SIG-M5 treated with dmso at 0.1 percent for 504 hours (cell line): Measurements from ENCODE around the gene STAMBP.
"Not testable (repeated sequence)": the region's sequence is repeated elsewhere in the genome, so short reads cannot be mapped to it uniquely, and the experiment has no call there.

Experiments used
- DNase-seq: peaks from one replicate; lab custom pipeline; 2025; ENCODE audit not compliant: unreplicated experiment; lab: John Stamatoyannopoulos, UW

STAMBP gene

DNA sequence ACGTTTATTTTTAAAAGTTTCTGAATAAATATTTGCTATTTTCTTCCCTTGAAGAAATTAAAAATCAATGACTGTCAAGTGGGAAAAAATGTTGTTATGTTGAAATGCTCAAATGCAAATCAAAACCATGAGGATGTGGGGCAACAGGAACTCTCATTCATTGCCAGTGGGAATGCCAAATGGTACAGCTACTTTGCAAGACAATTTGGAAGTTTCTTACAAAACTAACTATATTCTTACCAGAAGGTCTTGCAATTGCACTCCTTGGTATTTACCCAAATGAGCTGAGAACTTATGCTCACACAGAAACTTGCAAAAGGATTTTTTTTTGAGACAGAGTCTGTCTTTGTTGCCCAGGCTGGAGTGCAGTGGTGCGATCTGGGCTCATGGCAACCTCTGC is 56.6 kb downstream of the STAMBP start:
- no peak for DNase-seq

GRCh38 chr2:73886357-73886756 is 57.6 kb downstream of the STAMBP start:
- DNase-seq: no peak

DNA sequence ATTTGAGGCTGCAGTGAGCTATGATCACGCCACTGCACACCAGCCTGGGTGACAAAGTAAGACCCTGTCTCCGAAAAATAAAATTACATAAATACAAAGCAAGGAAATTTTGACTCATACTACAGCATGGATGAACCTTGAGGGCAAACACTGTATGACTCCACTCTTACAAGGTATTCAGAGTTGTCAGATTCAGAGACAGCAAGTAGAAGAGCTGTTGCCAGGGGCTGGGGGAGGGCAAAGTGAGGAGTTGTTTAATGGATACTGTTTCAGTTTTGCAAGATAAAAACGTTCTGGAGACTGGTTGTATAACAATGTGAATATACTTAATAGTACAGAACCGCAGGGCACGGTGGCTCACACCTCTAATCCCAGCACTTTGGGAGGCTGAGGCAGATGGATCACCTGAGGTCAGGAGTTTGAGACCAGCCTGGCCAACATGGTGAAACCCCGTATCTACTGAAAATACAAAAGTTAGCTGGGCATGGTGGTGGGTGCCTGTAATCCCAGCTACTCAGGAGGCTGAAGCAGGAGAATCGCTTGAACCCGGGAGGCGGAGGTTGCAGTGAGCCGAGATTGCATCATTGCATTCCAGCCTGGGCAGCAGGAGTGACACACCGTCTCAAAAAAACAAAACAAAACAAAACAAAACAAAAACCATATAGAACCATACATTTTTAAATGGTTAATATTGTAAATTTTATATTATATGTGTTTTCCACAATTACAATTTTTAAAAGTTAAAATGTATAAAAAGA is 59.0 kb downstream of the STAMBP start:
- DNase-seq: not testable (repeated sequence)

DNA sequence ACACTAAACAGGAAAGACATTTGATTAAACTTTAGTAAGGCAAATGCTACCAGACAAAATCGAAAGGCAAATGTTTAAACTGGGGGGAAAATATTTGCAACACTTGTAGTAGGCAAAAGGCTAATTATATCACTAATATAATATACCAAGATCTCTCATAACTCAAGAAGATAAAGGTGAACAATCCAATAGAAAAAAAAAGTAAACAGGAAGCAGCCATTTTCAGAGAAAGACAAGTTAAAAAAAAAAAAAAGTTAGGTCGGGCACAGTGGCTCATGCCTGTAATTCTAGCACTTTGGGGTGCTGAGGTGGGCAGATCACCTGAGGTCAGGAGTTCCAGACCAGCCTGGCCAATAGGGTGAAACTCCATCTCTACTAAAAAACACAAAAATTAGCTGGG is 59.6 kb downstream of the STAMBP start:
- no peak for DNase-seq

DNA sequence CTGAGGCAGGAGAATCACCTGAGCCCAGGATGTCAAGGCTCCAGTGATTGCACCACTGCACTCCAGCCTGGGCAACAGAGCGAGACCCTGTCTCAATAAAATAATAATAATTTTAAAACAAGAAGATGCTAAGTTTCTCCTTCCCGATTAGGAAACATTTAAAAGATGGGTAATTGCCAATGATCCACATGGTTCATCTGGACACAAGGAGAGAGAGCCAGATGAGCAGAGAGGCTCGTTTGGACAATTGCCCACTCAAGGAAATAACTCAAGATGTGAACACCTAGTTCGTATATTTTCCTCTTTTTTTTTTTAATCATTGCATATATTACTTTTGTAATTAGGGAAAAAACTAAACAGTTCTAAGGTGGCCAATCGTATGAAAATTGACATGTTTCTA is 60.4 kb downstream of the STAMBP start:
- no peak for DNase-seq

DNA sequence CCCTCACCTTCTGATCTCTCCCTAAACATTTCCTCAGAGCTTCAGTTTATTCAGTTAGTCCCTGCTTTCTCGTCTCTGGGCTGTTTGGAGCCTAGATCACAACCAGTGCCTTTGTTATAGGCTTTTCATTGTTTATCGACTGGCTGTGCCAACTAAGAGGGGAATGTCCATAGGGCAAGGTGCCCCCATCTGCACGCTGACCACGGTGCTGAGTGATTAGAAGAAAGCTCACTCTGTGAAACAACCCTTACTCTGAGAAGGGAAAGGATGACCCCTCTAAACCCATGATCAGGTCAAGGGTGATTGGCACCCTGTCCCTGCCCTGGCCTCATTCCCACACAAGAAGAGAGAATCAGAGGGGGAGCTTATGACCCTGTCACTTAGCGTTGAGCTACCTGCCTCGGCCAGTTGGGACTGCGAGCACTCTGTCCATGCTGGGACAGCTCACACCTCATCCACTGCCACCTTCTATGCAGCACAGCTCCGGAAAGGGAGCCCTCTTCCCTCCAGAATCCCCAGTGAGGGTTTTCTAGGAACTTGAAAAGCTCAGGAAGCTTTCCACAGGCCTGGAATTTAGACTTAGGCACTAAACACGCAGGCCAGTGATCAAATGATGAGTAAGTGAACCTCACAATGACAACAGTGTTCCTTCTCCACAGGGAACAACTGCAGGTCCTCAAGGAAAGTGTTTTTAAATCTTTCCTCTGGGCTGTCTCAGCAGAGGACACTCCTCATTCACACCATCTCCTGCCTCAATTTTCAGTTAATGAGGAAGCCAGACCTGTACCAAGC is 61.7 kb downstream of the STAMBP start:
- no peak for DNase-seq

DNA sequence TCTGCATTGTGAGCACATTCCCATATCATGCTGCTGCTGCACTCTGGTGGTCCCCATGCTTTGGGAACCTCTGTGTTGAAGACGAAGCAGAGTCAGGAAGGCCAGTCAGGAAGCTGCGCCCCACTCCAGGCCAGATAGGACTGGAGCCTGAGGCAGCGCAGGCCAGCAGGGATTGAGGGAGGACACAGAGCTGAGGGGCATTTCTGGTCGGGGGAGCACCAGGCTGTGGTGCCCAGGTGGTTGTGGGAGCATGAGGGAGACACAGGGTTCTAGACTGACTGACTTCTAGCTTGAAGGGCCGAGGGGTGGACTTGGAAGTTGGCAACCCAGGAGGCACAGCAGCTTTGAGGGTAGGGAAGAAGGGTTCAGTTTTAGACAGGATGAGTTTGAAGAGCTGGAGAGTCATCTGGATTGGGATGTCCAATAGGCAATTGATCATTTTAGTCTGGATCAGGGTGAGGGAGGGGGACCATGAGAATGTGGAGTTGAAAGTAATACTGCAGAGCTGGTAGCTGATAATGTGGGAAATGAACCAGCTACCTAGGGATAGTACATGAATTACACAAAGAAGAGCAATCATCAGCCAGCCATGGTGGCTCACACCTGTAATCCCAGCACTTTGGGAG is 62.6 kb downstream of the STAMBP start:
- DNase-seq: no peak

GRCh38 chr2:73892631-73893329 is 64.0 kb downstream of the STAMBP start, which contains the start of gene ACTG2:
TSS of gene ACTG2 (plus strand) at chr2:73893008. CDS start at chr2:73901312, 8,304 bp downstream.
- DNase-seq: no peak

GRCh38 chr2:73893764-73894474 is 65.2 kb downstream of the STAMBP start:
- no peak for DNase-seq

GRCh38 chr2:73894475-73894850 is 65.7 kb downstream of the STAMBP start:
- DNase-seq: no peak

DNA sequence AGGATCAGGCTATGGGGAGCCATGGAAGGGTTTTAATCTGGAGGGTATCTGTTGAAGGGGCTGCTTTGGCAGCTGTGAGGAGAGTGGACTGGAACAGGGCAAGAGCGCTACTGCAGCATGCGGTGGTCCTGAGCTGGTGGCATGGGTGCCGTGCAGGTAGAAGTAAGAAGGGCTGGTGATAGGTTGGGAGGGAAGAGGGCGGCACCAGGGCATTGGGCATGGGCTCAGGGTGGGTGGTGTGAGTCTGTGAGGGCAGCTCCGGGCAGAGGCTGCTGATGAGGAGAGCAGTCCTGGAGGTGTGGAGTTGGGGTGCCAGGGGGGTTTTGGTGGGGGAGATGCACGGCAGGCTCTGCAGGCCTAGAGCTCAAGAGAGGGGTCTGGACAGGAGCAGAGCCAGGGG is 66.1 kb downstream of the STAMBP start:
- no peak for DNase-seq

- DNase-seq: no peak
Measured at GRCh38 chr2:73895473-73895872, 66.7 kb downstream of the STAMBP start.

DNA sequence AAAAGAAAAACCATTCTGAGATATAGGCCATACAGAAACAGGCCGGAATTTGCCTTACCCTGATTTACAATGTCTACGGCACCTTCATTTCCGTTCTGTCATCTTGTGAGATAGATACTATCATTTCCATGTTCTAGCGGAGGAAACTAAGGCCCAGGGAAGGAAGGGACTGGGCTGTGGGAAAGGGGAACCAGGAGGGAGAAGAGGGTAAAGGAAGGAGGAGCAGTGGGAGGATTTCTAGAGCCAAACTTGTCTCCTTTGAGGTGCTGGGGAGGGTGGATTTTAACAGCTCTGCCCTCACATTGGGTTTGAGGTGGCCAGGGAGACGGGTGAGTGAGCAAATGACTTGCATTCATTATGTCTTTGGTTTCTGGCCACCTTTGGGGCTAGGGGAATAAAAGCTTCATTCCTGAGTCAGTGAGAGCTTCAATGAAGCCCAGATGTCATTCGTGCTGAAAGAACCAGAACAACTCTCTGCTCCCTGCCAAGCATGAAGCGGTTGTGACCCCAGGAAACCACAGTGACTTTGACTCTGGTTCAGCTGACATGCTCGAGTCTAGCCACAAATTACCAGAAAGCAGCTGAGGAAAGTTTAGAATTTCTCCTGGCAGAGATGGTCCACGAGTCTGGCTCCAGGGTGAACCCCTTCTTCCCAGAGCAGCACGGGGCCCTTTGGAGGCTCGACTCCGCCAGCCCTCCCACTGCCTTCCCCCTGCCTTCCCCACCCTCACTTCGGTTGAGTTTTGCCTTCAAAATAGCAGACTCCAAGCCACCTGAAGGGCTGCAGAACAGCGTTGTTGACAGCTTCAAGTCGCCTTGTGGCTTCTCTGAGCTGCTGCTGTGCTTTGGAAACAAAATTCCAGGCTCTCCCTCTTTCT is 67.8 kb downstream of the STAMBP start:
- DNase-seq: no peak

- DNase-seq: no peak
Measured at GRCh38 chr2:73897240-73897583, 68.5 kb downstream of the STAMBP start.

GRCh38 chr2:73897934-73898333 is 69.2 kb downstream of the STAMBP start:
- DNase-seq: no peak

GRCh38 chr2:73899801-73900336 is 71.1 kb downstream of the STAMBP start:
- DNase-seq: no peak

- no peak for DNase-seq
Measured at GRCh38 chr2:73901143-73901542, 72.4 kb downstream of the STAMBP start.

- DNase-seq: no peak
Measured at GRCh38 chr2:73902284-73902683, 73.5 kb downstream of the STAMBP start.

- DNase-seq: no peak
Measured at GRCh38 chr2:73903313-73903712, 74.6 kb downstream of the STAMBP start.
